ENCODE measurements around the gene LRRC43. TPM values are rescaled to one million over a fixed set of nuclear protein-coding genes. Genes with fewer than 3 reads are reported as not detected.

Gene LRRC43
- total RNA-seq, 1 donor: 2.9 TPM

GRCh38 chr12:122137229-122137628 lies 45.7 kb upstream of the LRRC43 start:
- Histone ChIP-seq H3K27ac (ENCODE audit: low read depth, low read length) (no peak overlapping the region), H2AFZ (ENCODE audit: low read length) (no peak overlapping the region), H3K9me3 (ENCODE audit: low read depth, low read length) (no peaks in the 10 kb centered on the region), H3K4me2 (ENCODE audit: insufficient read depth, low read length) (no peak overlapping the region), H3K79me2 (ENCODE audit: insufficient read depth, low read length) (no peaks in the 10 kb centered on the region), H3K36me3 (ENCODE audit: insufficient read depth, low read length) (peaks cover 55% of the 10 kb centered on the region), H3K4me1 (ENCODE audit: insufficient read depth, low read length) (no peaks in the 10 kb centered on the region), H3K4me3 (ENCODE audit: insufficient read depth, low read length) (no peak overlapping the region), H3K27me3 (ENCODE audit: insufficient read depth, low read length) (no peaks in the 10 kb centered on the region), H4K20me1 (ENCODE audit: insufficient read depth, low read length) (no peaks in the 10 kb centered on the region)
- TF ChIP-seq CTCF (IDR thresholded peaks at IDR 0.05; ENCODE audit: extremely low read depth, low read depth, low read length): no peak
- no peak for DNase-seq (ENCODE audit: insufficient read length, low spot score, missing footprints)

GRCh38 chr12:122137681-122138080 lies 45.2 kb upstream of the LRRC43 start:
- Histone ChIP-seq H3K36me3 (ENCODE audit: insufficient read depth, low read length) (peaks cover 55% of the 10 kb centered on the region), H3K4me1 (ENCODE audit: insufficient read depth, low read length) (no peaks in the 10 kb centered on the region), H2AFZ (ENCODE audit: low read length) (no peak overlapping the region), H3K27me3 (ENCODE audit: insufficient read depth, low read length) (no peaks in the 10 kb centered on the region), H3K4me3 (ENCODE audit: insufficient read depth, low read length) (no peak overlapping the region), H3K79me2 (ENCODE audit: insufficient read depth, low read length) (no peaks in the 10 kb centered on the region), H4K20me1 (ENCODE audit: insufficient read depth, low read length) (no peaks in the 10 kb centered on the region), H3K27ac (ENCODE audit: low read depth, low read length) (no peak overlapping the region), H3K9me3 (ENCODE audit: low read depth, low read length) (no peaks in the 10 kb centered on the region), H3K4me2 (ENCODE audit: insufficient read depth, low read length) (no peak overlapping the region)
- no peak for TF ChIP-seq CTCF (IDR thresholded peaks at IDR 0.05; ENCODE audit: extremely low read depth, low read depth, low read length)
- DNase-seq (ENCODE audit: insufficient read length, low spot score, missing footprints): peak; percentile 84

- Histone ChIP-seq H2AFZ (ENCODE audit: low read length) (no peak overlapping the region), H3K4me3 (ENCODE audit: insufficient read depth, low read length) (no peak overlapping the region), H3K4me1 (ENCODE audit: insufficient read depth, low read length) (no peaks in the 10 kb centered on the region), H3K27ac (ENCODE audit: low read depth, low read length) (no peak overlapping the region), H3K4me2 (ENCODE audit: insufficient read depth, low read length) (no peak overlapping the region), H4K20me1 (ENCODE audit: insufficient read depth, low read length) (no peaks in the 10 kb centered on the region), H3K9me3 (ENCODE audit: low read depth, low read length) (no peaks in the 10 kb centered on the region), H3K27me3 (ENCODE audit: insufficient read depth, low read length) (no peaks in the 10 kb centered on the region), H3K79me2 (ENCODE audit: insufficient read depth, low read length) (no peaks in the 10 kb centered on the region), H3K36me3 (ENCODE audit: insufficient read depth, low read length) (peaks cover 55% of the 10 kb centered on the region)
- peak; percentile 51 for DNase-seq (ENCODE audit: insufficient read length, low spot score, missing footprints)
- no peak for TF ChIP-seq CTCF (IDR thresholded peaks at IDR 0.05; ENCODE audit: extremely low read depth, low read depth, low read length)
Observed at GRCh38 chr12:122138181-122138580, 44.7 kb upstream of the LRRC43 start.

GRCh38 chr12:122138616-122139015 lies 44.3 kb upstream of the LRRC43 start:
- Histone ChIP-seq H3K27ac (ENCODE audit: low read depth, low read length) (no peak overlapping the region), H3K27me3 (ENCODE audit: insufficient read depth, low read length) (no peaks in the 10 kb centered on the region), H3K4me1 (ENCODE audit: insufficient read depth, low read length) (no peaks in the 10 kb centered on the region), H3K4me3 (ENCODE audit: insufficient read depth, low read length) (no peak overlapping the region), H3K9me3 (ENCODE audit: low read depth, low read length) (no peaks in the 10 kb centered on the region), H3K4me2 (ENCODE audit: insufficient read depth, low read length) (no peak overlapping the region), H3K36me3 (ENCODE audit: insufficient read depth, low read length) (peaks cover 55% of the 10 kb centered on the region), H4K20me1 (ENCODE audit: insufficient read depth, low read length) (no peaks in the 10 kb centered on the region), H2AFZ (ENCODE audit: low read length) (no peak overlapping the region), H3K79me2 (ENCODE audit: insufficient read depth, low read length) (no peaks in the 10 kb centered on the region)
- TF ChIP-seq CTCF (IDR thresholded peaks at IDR 0.05; ENCODE audit: extremely low read depth, low read depth, low read length): no peak
- peak; percentile 9 for DNase-seq (ENCODE audit: insufficient read length, low spot score, missing footprints)
